Gastrocnemius medialis (tissue), 4 donors: Measurements from ENCODE around the gene MT1HL1.

ENCODE experiments used
- POLR2A ChIP-seq, 2 donors: fragments of 450-650 bp; IDR thresholded peaks; one replicate each; pipeline ENCODE4 v1.6.1; 2017; ENCODE audit warnings: antibody characterized with exemption in 2 of 2, mild to moderate bottlenecking in 2 of 2, moderate library complexity in 2 of 2
- TF ChIP-seq, protein P1 (sequence below), 5 experiments: fragments of 450-650 bp in 3 of 5; fragments of 200-600 bp in 2 of 5; sonication (generic) in 2 of 5; IDR thresholded peaks in 4 of 5; conservative IDR thresholded peaks in 1 of 5; 1 replicate in 4 of 5; 2 replicates in 1 of 5; pipeline ENCODE4 v1.5.1; 2016 to 2019; ENCODE audit warnings: antibody characterized with exemption in 5 of 5, mild to moderate bottlenecking in 3 of 5, moderate library complexity in 3 of 5

DNA sequence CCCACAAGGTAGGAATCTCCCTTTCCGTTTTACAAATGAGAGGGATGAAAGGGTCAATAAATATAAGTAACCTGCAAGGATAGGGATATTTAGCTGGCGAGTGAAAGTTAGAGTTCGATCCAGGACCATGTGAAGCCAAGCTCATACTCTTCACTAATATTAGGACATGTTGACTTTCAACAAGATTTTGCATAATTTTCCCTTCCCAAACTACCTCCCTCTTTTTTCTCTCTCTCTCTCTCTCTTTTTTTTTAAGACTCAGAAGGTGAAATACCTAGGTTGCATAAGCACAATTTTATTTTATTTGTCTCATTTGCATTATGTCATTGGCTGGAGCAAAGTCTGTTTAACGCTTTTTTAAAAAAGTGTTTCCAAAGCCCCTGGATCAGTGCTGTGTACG lies 8.1 kb upstream of the MT1HL1 start:
- TF ChIP-seq, protein P1, sequence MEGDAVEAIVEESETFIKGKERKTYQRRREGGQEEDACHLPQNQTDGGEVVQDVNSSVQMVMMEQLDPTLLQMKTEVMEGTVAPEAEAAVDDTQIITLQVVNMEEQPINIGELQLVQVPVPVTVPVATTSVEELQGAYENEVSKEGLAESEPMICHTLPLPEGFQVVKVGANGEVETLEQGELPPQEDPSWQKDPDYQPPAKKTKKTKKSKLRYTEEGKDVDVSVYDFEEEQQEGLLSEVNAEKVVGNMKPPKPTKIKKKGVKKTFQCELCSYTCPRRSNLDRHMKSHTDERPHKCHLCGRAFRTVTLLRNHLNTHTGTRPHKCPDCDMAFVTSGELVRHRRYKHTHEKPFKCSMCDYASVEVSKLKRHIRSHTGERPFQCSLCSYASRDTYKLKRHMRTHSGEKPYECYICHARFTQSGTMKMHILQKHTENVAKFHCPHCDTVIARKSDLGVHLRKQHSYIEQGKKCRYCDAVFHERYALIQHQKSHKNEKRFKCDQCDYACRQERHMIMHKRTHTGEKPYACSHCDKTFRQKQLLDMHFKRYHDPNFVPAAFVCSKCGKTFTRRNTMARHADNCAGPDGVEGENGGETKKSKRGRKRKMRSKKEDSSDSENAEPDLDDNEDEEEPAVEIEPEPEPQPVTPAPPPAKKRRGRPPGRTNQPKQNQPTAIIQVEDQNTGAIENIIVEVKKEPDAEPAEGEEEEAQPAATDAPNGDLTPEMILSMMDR (IDR thresholded peaks at IDR 0.05 in 4 of 5, conservative IDR thresholded peaks at IDR 0.05 in 1 of 5): no peak
- TF ChIP-seq POLR2A (IDR thresholded peaks at IDR 0.05): no peak
